Neural cell (in vitro differentiated cells): ENCODE results near the gene TMEM232.

Experiments
- CTCF ChIP-seq: fragments of 450-650 bp; IDR thresholded peaks from 2 replicates; pipeline ENCODE4 v1.5.1; 2014; ENCODE audit warnings: antibody characterized with exemption, mild to moderate bottlenecking, moderate library complexity; ENCODE audit not compliant: poor library complexity, severe bottlenecking
- EP300 ChIP-seq: fragments of 450-650 bp; conservative IDR thresholded peaks from 2 replicates; pipeline ENCODE4 v1.6.1; 2014; ENCODE audit warnings: antibody characterized with exemption, mild to moderate bottlenecking, moderate library complexity; ENCODE audit not compliant: poor library complexity, severe bottlenecking
- EZH2 ChIP-seq: fragments of 200-600, 300-800 bp; shearing (Covaris generic), sonication (generic); IDR thresholded peaks from 2 replicates; pipeline ENCODE4 v1.6.1; 2014; ENCODE audit warnings: antibody characterized with exemption, low read length, borderline replicate concordance, mild to moderate bottlenecking; ENCODE audit not compliant: insufficient read depth, poor library complexity, severe bottlenecking
- REST ChIP-seq: IDR thresholded peaks from 2 replicates; pipeline ENCODE4 v1.6.1; 2012; ENCODE audit warnings: borderline replicate concordance
- TAF1 ChIP-seq: IDR thresholded peaks from 2 replicates; pipeline ENCODE4 v1.6.1; 2012; ENCODE audit warnings: low read depth

GRCh38 chr5:110590187-110590586, 136.3 kb downstream of the TMEM232 start:
- TF ChIP-seq EP300: no peak
- no peak for TF ChIP-seq EZH2
- TF ChIP-seq CTCF: peak; percentile 35
- no peak for TF ChIP-seq REST
- no peak for TF ChIP-seq TAF1
